OCI-LY1 (cell line): ENCODE results near the gene ANGEL2.

Experiments used
- H2AFZ ChIP-seq: fragments of 200-600 bp; sonication (generic), shearing (Covaris generic); 2 replicates; pipeline ENCODE4 v1.6.0; 2014; ENCODE audit warnings: antibody characterized with exemption, mild to moderate bottlenecking, low read length
- H3F3A ChIP-seq: fragments of 200-600 bp; sonication (generic), shearing (Covaris generic); 2 replicates; pipeline ENCODE4 v1.6.0; 2014; ENCODE audit warnings: mild to moderate bottlenecking, antibody characterized with exemption, low read length, moderate library complexity; ENCODE audit not compliant: insufficient read depth
- H3K27ac ChIP-seq: fragments of 200-600 bp; sonication (generic); 2 replicates; pipeline ENCODE4 v1.5.1; 2014; ENCODE audit warnings: low read length, mixed run types, mild to moderate bottlenecking, low read depth; ENCODE audit not compliant: poor library complexity, severe bottlenecking
- H3K27me3 ChIP-seq: fragments of 200-600 bp; sonication (generic); 2 replicates; pipeline ENCODE4 v1.6.0; 2014; ENCODE audit warnings: antibody characterized with exemption, mild to moderate bottlenecking, low read length, moderate library complexity; ENCODE audit not compliant: insufficient read depth
- H3K36me3 ChIP-seq: fragments of 200-600 bp; sonication (generic); 2 replicates; pipeline ENCODE4 v1.6.1; 2014; ENCODE audit warnings: mild to moderate bottlenecking, antibody characterized with exemption, low read length, moderate library complexity, mixed read lengths; ENCODE audit not compliant: insufficient read depth
- H3K4me1 ChIP-seq: fragments of 200-600 bp; sonication (generic); 2 replicates; pipeline ENCODE4 v1.5.1; 2014; ENCODE audit warnings: mild to moderate bottlenecking, low read length, moderate library complexity; ENCODE audit not compliant: insufficient read depth, severe bottlenecking
- H3K4me2 ChIP-seq: fragments of 200-600 bp; sonication (generic), shearing (Covaris generic); 2 replicates; pipeline ENCODE4 v1.6.1; 2014; ENCODE audit warnings: low read length
- H3K4me3 ChIP-seq: fragments of 200-600 bp; sonication (generic); 2 replicates; pipeline ENCODE4 v1.5.1; 2014; ENCODE audit warnings: low read length, low read depth, mild to moderate bottlenecking, mixed read lengths; ENCODE audit not compliant: poor library complexity, severe bottlenecking
- H3K79me2 ChIP-seq: fragments of 200-600 bp; shearing (Covaris generic); 2 replicates; pipeline ENCODE4 v1.6.1; 2016; ENCODE audit warnings: mixed run types, low read length, mixed read lengths; ENCODE audit not compliant: insufficient read depth
- H3K9ac ChIP-seq: fragments of 200-600 bp; sonication (generic), shearing (Covaris generic); 2 replicates; pipeline ENCODE4 v1.6.1; 2014; ENCODE audit warnings: mild to moderate bottlenecking, low read length, mixed read lengths
- H3K9me2 ChIP-seq: fragments of 200-600 bp; sonication (generic), shearing (Covaris generic); 2 replicates; pipeline ENCODE4 v1.6.1; 2014; ENCODE audit warnings: low read depth, mild to moderate bottlenecking, low read length, mixed read lengths
- H3K9me3 ChIP-seq: fragments of 200-600 bp; shearing (Covaris generic); 2 replicates; pipeline ENCODE4 v1.6.1; 2014; ENCODE audit warnings: low read length, mixed read lengths
- H4K20me1 ChIP-seq: fragments of 200-600 bp; sonication (generic), shearing (Covaris generic); 2 replicates; pipeline ENCODE4 v1.6.0; 2016; ENCODE audit warnings: mild to moderate bottlenecking, low read length; ENCODE audit not compliant: insufficient read depth
- EZH2 ChIP-seq: fragments of 200-600 bp; sonication (generic), shearing (Covaris generic); IDR thresholded peaks from 2 replicates; pipeline ENCODE4 v1.8.0; 2017; ENCODE audit warnings: borderline replicate concordance, mixed run types, mild to moderate bottlenecking, antibody characterized with exemption, low read length, moderate library complexity, mixed read lengths
- TF ChIP-seq, protein P1 (sequence below): fragments of 200-600 bp; sonication (generic), shearing (Covaris generic); IDR thresholded peaks from 2 replicates; pipeline ENCODE4 v1.5.1; 2017; ENCODE audit warnings: mild to moderate bottlenecking, antibody characterized with exemption, low read length, moderate library complexity, mixed read lengths

Gene ANGEL2

GRCh38 chr1:212955098-212955497, 60.6 kb downstream of the ANGEL2 start:
- no peak overlapping the region for H3K4me2 ChIP-seq
- H3K79me2 ChIP-seq = no peaks in the 10 kb centered on the region
- H3K9ac ChIP-seq = no peak overlapping the region

GRCh38 chr1:212954514-212954913, 61.2 kb downstream of the ANGEL2 start:
- Histone ChIP-seq H4K20me1 (no peaks in the 10 kb centered on the region), H3K9me3 (no peaks in the 10 kb centered on the region), H2AFZ (no peak overlapping the region), H3F3A (no peaks in the 10 kb centered on the region), H3K4me1 (no peaks in the 10 kb centered on the region), H3K9me2 (no peaks in the 10 kb centered on the region), H3K36me3 (no peaks in the 10 kb centered on the region), H3K4me3 (no peak overlapping the region), H3K27ac (no peak overlapping the region), H3K9ac (no peak overlapping the region), H3K79me2 (no peaks in the 10 kb centered on the region), H3K27me3 (peaks cover 4% of the 10 kb centered on the region; the same call in 1 of the 2 replicates), H3K4me2 (no peak overlapping the region)
- TF ChIP-seq EZH2 = no peak
- TF ChIP-seq, protein P1, sequence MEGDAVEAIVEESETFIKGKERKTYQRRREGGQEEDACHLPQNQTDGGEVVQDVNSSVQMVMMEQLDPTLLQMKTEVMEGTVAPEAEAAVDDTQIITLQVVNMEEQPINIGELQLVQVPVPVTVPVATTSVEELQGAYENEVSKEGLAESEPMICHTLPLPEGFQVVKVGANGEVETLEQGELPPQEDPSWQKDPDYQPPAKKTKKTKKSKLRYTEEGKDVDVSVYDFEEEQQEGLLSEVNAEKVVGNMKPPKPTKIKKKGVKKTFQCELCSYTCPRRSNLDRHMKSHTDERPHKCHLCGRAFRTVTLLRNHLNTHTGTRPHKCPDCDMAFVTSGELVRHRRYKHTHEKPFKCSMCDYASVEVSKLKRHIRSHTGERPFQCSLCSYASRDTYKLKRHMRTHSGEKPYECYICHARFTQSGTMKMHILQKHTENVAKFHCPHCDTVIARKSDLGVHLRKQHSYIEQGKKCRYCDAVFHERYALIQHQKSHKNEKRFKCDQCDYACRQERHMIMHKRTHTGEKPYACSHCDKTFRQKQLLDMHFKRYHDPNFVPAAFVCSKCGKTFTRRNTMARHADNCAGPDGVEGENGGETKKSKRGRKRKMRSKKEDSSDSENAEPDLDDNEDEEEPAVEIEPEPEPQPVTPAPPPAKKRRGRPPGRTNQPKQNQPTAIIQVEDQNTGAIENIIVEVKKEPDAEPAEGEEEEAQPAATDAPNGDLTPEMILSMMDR = no peak

More at GRCh38 chr1:212955098-212955497, 60.6 kb downstream of the ANGEL2 start:
- no peaks in the 10 kb centered on the region for H3F3A ChIP-seq
- no peaks in the 10 kb centered on the region for H3K36me3 ChIP-seq
- no peak overlapping the region for H3K4me3 ChIP-seq
- no peaks in the 10 kb centered on the region for H4K20me1 ChIP-seq
- no peaks in the 10 kb centered on the region for H3K4me1 ChIP-seq
- H3K9me3 ChIP-seq = no peaks in the 10 kb centered on the region
- no peak overlapping the region for H3K27ac ChIP-seq
- peaks cover 4% of the 10 kb centered on the region; the same call in 1 of the 2 replicates for H3K27me3 ChIP-seq
- TF ChIP-seq EZH2 = no peak
- TF ChIP-seq, protein P1 = no peak
- H2AFZ ChIP-seq = no peak overlapping the region
- H3K9me2 ChIP-seq = no peaks in the 10 kb centered on the region

DNA sequence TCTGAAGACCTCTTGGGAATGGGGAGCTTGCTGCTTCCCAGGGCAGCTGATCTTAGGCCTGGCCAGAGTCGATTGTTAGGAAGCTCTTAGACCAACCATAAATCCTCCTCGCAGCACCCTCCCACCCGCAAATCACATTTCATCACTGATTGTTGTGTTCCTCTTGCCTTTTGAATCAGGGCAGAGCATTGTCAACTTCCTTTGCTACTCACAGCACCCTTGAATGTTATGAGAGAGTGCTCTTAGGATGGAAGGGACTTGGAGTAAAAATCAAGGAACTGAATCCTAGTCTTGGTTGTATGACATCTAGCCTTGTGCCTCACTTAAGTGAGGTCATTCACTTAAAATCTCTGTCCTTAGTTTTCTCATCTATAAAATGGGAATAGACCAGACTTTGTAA, 62.3 kb downstream of the ANGEL2 start:
- Histone ChIP-seq H3K9ac (no peak overlapping the region), H4K20me1 (no peaks in the 10 kb centered on the region), H3K4me1 (no peaks in the 10 kb centered on the region), H3K9me2 (no peaks in the 10 kb centered on the region), H3K27me3 (peaks cover 10% of the 10 kb centered on the region; the same call in 1 of the 2 replicates), H3K36me3 (no peaks in the 10 kb centered on the region), H2AFZ (no peak overlapping the region), H3K4me3 (no peak overlapping the region), H3F3A (no peaks in the 10 kb centered on the region), H3K27ac (no peak overlapping the region), H3K79me2 (no peaks in the 10 kb centered on the region), H3K9me3 (no peaks in the 10 kb centered on the region), H3K4me2 (no peak overlapping the region)
- TF ChIP-seq, protein P1 = no peak
- no peak for TF ChIP-seq EZH2
